Right lobe of liver (tissue), 6 donors: ENCODE data around the gene MARVELD1. TPM values are rescaled to one million over a fixed set of nuclear protein-coding genes. Genes with fewer than 3 reads are reported as not detected.

Source experiments
- ATAC-seq, 4 donors: fragments of 200-7000 bp; cut with Tn5 transposase; one replicate each; pipeline ENCODE4 v1.9.1; 2020; ENCODE audit warnings: mild to moderate bottlenecking in 4 of 4, moderate library complexity in 4 of 4
- DNase-seq, 3 donors: peaks; one replicate each; pipeline ENCODE4 v3.0.0-alpha.2; 2020
- H3K27ac ChIP-seq, 3 donors: fragments of 200-600 bp; one replicate each; pipeline ENCODE4 v1.8.0; 2022
- H3K27me3 ChIP-seq, 2 donors: fragments of 200-600 bp; one replicate each; pipeline ENCODE4 v1.8.0; 2022
- H3K36me3 ChIP-seq, 4 donors: fragments of 200-600 bp; sonication (generic) in 1 of 4; one replicate each; pipeline versions ENCODE4 v1.5.1 to v1.8.0; 2017 to 2022; ENCODE audit warnings: control low read depth in 1 of 4
- H3K4me1 ChIP-seq, 4 donors: fragments of 200-600 bp; sonication (generic) in 1 of 4; one replicate each; pipeline versions ENCODE4 v1.5.1 to v1.8.0; 2017 to 2022; ENCODE audit warnings: control low read depth in 1 of 4
- H3K4me3 ChIP-seq, 3 donors: fragments of 200-600 bp; one replicate each; pipeline ENCODE4 v1.8.0; 2022
- H3K9me3 ChIP-seq, 4 donors: fragments of 200-600 bp; sonication (generic) in 1 of 4; one replicate each; pipeline versions ENCODE4 v1.5.1 to v1.8.0; 2017 to 2022; ENCODE audit warnings: control low read depth in 1 of 4
- POLR2A ChIP-seq: fragments of 450-650 bp; IDR thresholded peaks from one replicate; pipeline ENCODE4 v1.6.1; 2017; ENCODE audit warnings: antibody characterized with exemption, mild to moderate bottlenecking
- WGBS: methylation state at CpG from one replicate; pipeline ENCODE4 v1.1.6; 2018; ENCODE audit warnings: low coverage, low lambda C conversion rate; ENCODE audit not compliant: insufficient coverage; ENCODE audit errors: missing lambda C conversion rate; 5-methylcytosine and 5-hydroxymethylcytosine counted together
- intact Hi-C, 2 donors: fragments of 100-400 bp; cut with DNase I; formaldehyde crosslinking; loops; one replicate each; pipeline versions ENCODE4 v1.11.2 to v1.14.1; 2022
- total RNA-seq, 6 experiments: library from RNA; depleted of rRNA in 2 of 6; stranded (reverse); fragments of >200 nt in 2 of 6; fragmentation: NEBNext Ultra II Directional in 3 of 6; extraction: Animal tissue kit (Norgen Biotek cat#: 25700) in 3 of 6; gene quantifications; one replicate each; pipeline versions ENCODE4 v1.1.0 to v1.2.4, GENCODE V29; 2016 to 2023
- TF ChIP-seq, protein P1 (sequence below), 4 donors: fragments of 200-600 bp in 3 of 4; fragments of 450-650 bp in 1 of 4; IDR thresholded peaks; one replicate each; pipeline versions ENCODE4 v1.5.1 to v1.8.0; 2016 to 2022; ENCODE audit warnings: antibody characterized with exemption in 4 of 4, mild to moderate bottlenecking in 2 of 4
- donor health status: DM: no; HTN: yes; CAD: no.
- donor health status: DM: no; HTN: no; CAD: no.
- donor health status: DM: no; HTN: no; CAD: no.
- donor health status: DM: no; HTN: yes; CAD: no.
- donor health status: DM: no; HTN: yes; CAD: no.

Gene MARVELD1
- total RNA-seq, 6 experiments from 2014 or later: 1.5 to 3.1 (median 2.3) TPM

DNA sequence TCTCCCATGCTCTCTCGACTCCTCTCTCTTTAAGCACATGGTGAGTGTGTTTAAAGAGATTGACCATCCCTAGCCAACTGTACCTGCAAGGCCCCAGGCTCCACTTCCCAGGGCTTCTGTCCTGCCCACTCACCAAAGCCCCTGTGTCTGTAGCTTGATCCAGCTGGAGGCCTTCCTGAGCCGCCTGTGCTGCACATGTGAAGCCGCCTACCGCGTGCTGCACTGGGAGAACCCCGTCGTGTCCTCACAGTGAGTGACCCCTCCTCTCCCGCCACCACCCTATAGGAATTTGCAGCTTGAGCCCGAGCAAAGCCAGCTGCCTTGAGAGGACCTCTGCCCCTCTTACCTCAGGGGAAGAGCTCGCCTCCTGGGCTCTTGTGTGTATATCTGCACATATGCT is 34.6 kb downstream of the MARVELD1 start:
- intact Hi-C loops: no loop called here
- ATAC-seq (peak in 1 of 4 donors; percentile 19), DNase-seq (peak in 1 of 3 donors; percentile 31)
- no peaks in the 10 kb centered on the region for H3K9me3 ChIP-seq
- TF ChIP-seq POLR2A: no peak
- TF ChIP-seq, protein P1, sequence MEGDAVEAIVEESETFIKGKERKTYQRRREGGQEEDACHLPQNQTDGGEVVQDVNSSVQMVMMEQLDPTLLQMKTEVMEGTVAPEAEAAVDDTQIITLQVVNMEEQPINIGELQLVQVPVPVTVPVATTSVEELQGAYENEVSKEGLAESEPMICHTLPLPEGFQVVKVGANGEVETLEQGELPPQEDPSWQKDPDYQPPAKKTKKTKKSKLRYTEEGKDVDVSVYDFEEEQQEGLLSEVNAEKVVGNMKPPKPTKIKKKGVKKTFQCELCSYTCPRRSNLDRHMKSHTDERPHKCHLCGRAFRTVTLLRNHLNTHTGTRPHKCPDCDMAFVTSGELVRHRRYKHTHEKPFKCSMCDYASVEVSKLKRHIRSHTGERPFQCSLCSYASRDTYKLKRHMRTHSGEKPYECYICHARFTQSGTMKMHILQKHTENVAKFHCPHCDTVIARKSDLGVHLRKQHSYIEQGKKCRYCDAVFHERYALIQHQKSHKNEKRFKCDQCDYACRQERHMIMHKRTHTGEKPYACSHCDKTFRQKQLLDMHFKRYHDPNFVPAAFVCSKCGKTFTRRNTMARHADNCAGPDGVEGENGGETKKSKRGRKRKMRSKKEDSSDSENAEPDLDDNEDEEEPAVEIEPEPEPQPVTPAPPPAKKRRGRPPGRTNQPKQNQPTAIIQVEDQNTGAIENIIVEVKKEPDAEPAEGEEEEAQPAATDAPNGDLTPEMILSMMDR (IDR thresholded peaks at IDR 0.05): no peak
- no peak overlapping the region for H3K4me3 ChIP-seq
- no peaks in the 10 kb centered on the region for H3K27me3 ChIP-seq
- H3K27ac ChIP-seq: no peak overlapping the region
- WGBS: 82% methylated on average over 10 of the region's 10 CpGs
- peaks cover 7 to 95% (median 45%) of the 10 kb centered on the region in 4 donors for H3K36me3 ChIP-seq
- H3K4me1 ChIP-seq: peaks cover 0 to under 1% (median 0%) of the 10 kb centered on the region in 4 donors

DNA sequence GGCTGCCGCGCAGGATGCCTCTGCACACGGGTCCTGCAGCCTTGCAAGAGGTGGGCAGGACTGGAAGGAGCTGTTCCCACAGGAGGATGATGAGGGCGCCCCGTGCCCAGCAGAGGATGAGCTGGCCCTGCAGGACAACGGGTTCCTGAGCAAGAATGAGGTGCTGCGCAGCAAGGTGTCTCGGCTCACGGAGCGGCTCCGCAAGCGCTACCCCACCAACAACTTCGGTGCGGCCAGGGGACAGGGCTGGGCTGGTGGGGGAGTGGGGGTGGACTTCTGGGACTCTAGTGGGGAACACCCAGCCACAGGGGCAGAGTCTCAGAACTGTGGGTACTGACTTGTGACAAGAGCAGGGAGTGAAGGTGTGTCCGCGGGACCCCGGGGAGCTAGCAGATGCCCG is 39.4 kb downstream of the MARVELD1 start:
- Histone ChIP-seq H3K27ac (no peak overlapping the region), H3K4me1 (no peaks in the 10 kb centered on the region), H3K36me3 (peaks cover 7 to 98% (median 47%) of the 10 kb centered on the region in 4 donors), H3K27me3 (no peaks in the 10 kb centered on the region), H3K4me3 (no peak overlapping the region), H3K9me3 (no peaks in the 10 kb centered on the region)
- ATAC-seq: no peak
- DNase-seq: peak in 1 of 3 donors; percentile 39
- intact Hi-C loops: no loop called here
- TF ChIP-seq POLR2A: no peak
- TF ChIP-seq, protein P1 (IDR thresholded peaks at IDR 0.05): no peak
- no CpG with 5 or more reads among the region's 18 CpGs for WGBS

DNA sequence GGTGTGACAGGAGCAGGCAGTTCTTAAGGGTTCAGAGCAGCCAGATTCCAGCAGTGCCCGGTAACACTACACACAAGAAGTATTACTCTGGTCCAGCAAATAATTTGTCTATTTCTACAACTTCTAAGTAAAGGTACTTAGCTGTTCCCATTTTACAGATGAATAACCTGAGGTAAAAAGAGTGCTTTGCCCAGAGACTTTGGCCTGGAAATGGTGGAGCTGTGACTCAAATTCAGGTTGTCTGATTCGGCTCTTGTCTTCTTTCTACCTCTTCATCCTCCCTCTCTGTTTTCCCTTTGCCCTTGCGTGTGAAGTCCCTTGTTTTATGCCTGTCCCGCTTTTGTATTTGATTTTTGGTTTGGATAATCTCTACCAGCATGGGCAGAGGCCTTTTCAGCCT is 41.2 kb downstream of the MARVELD1 start:
- H3K4me1 ChIP-seq: no peaks in the 10 kb centered on the region
- 86% methylated on average over 3 of the region's 4 CpGs for WGBS
- peaks cover 7 to 88% (median 39%) of the 10 kb centered on the region in 4 donors for H3K36me3 ChIP-seq
- no peak overlapping the region for H3K27ac ChIP-seq
- no peaks in the 10 kb centered on the region for H3K9me3 ChIP-seq
- ATAC-seq: no peak
- H3K4me3 ChIP-seq: no peak overlapping the region
- DNase-seq: no peak
- no peak for TF ChIP-seq POLR2A
- TF ChIP-seq, protein P1 (IDR thresholded peaks at IDR 0.05): no peak
- H3K27me3 ChIP-seq: no peaks in the 10 kb centered on the region
- intact Hi-C loops: no loop called here

DNA sequence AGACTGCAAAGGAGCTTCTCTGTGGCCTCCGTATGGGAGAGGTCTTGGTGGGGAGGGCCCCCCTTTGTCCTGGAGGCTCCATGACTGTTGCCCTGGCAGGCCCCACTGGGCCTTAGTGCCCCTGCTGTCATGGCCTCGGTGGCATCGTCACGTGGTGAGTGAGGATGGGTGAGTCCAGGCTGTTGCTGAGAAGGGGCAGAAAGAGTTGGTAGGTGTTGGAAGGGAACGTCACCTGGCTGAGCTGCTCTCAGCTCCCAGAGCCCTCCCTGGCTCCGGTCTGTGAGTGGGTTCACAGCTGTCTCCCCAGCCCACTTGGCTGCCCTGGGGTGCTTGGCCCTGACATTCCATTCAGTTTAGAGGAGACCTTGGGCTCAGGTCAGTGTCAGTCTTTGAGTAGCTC is 42.2 kb downstream of the MARVELD1 start:
- H3K27ac ChIP-seq: no peak overlapping the region
- no CpG with 5 or more reads among the region's 6 CpGs for WGBS
- H3K27me3 ChIP-seq: no peaks in the 10 kb centered on the region
- no peak overlapping the region for H3K4me3 ChIP-seq
- intact Hi-C loops: no loop called here
- TF ChIP-seq, protein P1 (IDR thresholded peaks at IDR 0.05): no peak
- no peak for TF ChIP-seq POLR2A
- no peaks in the 10 kb centered on the region for H3K9me3 ChIP-seq
- peaks cover 7 to 84% (median 31%) of the 10 kb centered on the region in 4 donors for H3K36me3 ChIP-seq
- DNase-seq (peak in 1 of 3 donors; percentile 37), ATAC-seq (no peak)
- no peaks in the 10 kb centered on the region for H3K4me1 ChIP-seq

DNA sequence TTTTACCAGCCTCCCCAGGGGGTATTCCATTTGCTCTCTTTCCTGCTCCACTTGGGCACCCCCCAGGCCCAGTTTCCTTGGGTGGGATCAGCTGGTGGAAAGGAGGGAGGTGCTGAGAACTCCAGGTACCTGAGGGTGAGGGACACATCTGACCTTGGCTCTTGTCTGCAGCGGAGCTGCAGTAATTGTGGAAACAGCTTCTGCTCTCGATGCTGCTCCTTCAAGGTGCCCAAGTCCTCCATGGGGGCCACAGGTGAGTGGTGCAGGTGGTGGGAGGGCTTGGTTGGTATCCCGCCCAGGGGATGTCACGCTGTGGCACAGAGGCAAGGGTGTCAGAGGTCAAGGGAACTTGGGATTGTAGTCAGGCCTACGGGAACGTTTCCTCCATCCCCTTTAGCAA is 43.9 kb downstream of the MARVELD1 start:
- Histone ChIP-seq H3K36me3 (peaks cover 0 to 75% (median 20%) of the 10 kb centered on the region in 4 donors), H3K27me3 (no peaks in the 10 kb centered on the region), H3K9me3 (no peaks in the 10 kb centered on the region), H3K4me1 (no peaks in the 10 kb centered on the region), H3K4me3 (no peak overlapping the region), H3K27ac (no peak overlapping the region)
- intact Hi-C loops: no loop called here
- DNase-seq (peak in 1 of 3 donors; percentile 37), ATAC-seq (no peak)
- no peak for TF ChIP-seq POLR2A
- TF ChIP-seq, protein P1 (IDR thresholded peaks at IDR 0.05): no peak
- WGBS: 72% methylated on average over 5 of the region's 6 CpGs
